GM21529 (cell line): Measurements from ENCODE around the gene COL5A2.
A peak's percentile ranks its signal among the peaks of the same experiment; 100 is the strongest.

ENCODE experiments used
- ATAC-seq: cut with Tn5 transposase; IDR thresholded peaks from one replicate; pipeline ENCODE4 v1.9.1; 2021; ENCODE audit not compliant: unreplicated experiment

COL5A2 gene

GRCh38 chr2:189109921-189110397 lies 69.6 kb downstream of the COL5A2 start:
- ATAC-seq, result peak; percentile 93

GRCh38 chr2:189104934-189105333 lies 74.6 kb downstream of the COL5A2 start:
- no peak for ATAC-seq

GRCh38 chr2:189102735-189103134 lies 76.8 kb downstream of the COL5A2 start:
- ATAC-seq, result no peak

- no peak for ATAC-seq
Measured at GRCh38 chr2:189097934-189098333, 81.6 kb downstream of the COL5A2 start.

- ATAC-seq, result no peak
Measured at GRCh38 chr2:189096769-189097447, 82.7 kb downstream of the COL5A2 start.

- no peak for ATAC-seq
Measured at GRCh38 chr2:189095101-189095500, 84.5 kb downstream of the COL5A2 start.

- no peak for ATAC-seq
Measured at GRCh38 chr2:189092936-189093335, 86.6 kb downstream of the COL5A2 start.

- ATAC-seq, result no peak
Measured at GRCh38 chr2:189091253-189091652, 88.3 kb downstream of the COL5A2 start.

- ATAC-seq, result no peak
Measured at GRCh38 chr2:189088591-189089205, 90.9 kb downstream of the COL5A2 start.

- no peak for ATAC-seq
Measured at GRCh38 chr2:189086710-189087109, 92.9 kb downstream of the COL5A2 start.

- ATAC-seq, result no peak
Measured at GRCh38 chr2:189086250-189086649, 93.3 kb downstream of the COL5A2 start.

GRCh38 chr2:189083606-189084005 lies 96.0 kb downstream of the COL5A2 start:
- no peak for ATAC-seq

- ATAC-seq, result no peak
Measured at GRCh38 chr2:189083106-189083505, 96.5 kb downstream of the COL5A2 start.

- ATAC-seq, result no peak
Measured at GRCh38 chr2:189082376-189082975, 97.1 kb downstream of the COL5A2 start.

GRCh38 chr2:189076572-189076971 lies 103.0 kb downstream of the COL5A2 start:
- no peak for ATAC-seq

- ATAC-seq, result no peak
Measured at GRCh38 chr2:189076120-189076519, 103.4 kb downstream of the COL5A2 start.

GRCh38 chr2:189074506-189074905 lies 105.1 kb downstream of the COL5A2 start:
- no peak for ATAC-seq

GRCh38 chr2:189072036-189072435 lies 107.5 kb downstream of the COL5A2 start:
- ATAC-seq, result no peak

- ATAC-seq, result no peak
Measured at GRCh38 chr2:189069855-189070619, 109.5 kb downstream of the COL5A2 start.

GRCh38 chr2:189066037-189066436 lies 113.5 kb downstream of the COL5A2 start:
- ATAC-seq, result no peak

GRCh38 chr2:189060096-189060642 lies 119.4 kb downstream of the COL5A2 start:
- no peak for ATAC-seq
